Lower lobe of right lung (tissue), 2 donors: ENCODE measurements around the gene CD209. TPM values are rescaled to one million over a fixed set of nuclear protein-coding genes. Genes with fewer than 3 reads are reported as not detected.
"Not testable (repeated sequence)": the region's sequence is repeated elsewhere in the genome, so short reads cannot be mapped to it uniquely, and the experiment has no call there.

ENCODE experiments used
- ATAC-seq, 2 donors: fragments of 200-7000 bp; cut with Tn5 transposase; one replicate each; pipeline ENCODE4 v1.9.1; 2020 to 2022; ENCODE audit warnings: mild to moderate bottlenecking in 2 of 2, moderate library complexity in 2 of 2
- DNase-seq: peaks from one replicate; pipeline ENCODE4 v3.0.0-alpha.2; 2020
- H3K27ac ChIP-seq: fragments of 200-600 bp; one replicate; pipeline ENCODE4 v1.8.0; 2022
- H3K27me3 ChIP-seq: fragments of 200-600 bp; one replicate; pipeline ENCODE4 v1.8.0; 2022; ENCODE audit warnings: low read depth
- H3K36me3 ChIP-seq: fragments of 200-600 bp; one replicate; pipeline ENCODE4 v1.8.0; 2022; ENCODE audit warnings: mild to moderate bottlenecking
- H3K4me1 ChIP-seq: fragments of 200-600 bp; one replicate; pipeline ENCODE4 v1.8.0; 2022
- H3K4me3 ChIP-seq: fragments of 200-600 bp; one replicate; pipeline ENCODE4 v1.8.0; 2022; ENCODE audit warnings: mild to moderate bottlenecking
- H3K9me3 ChIP-seq: fragments of 200-600 bp; one replicate; pipeline ENCODE4 v1.8.0; 2022
- CTCF ChIP-seq: fragments of 200-600 bp; IDR thresholded peaks from one replicate; pipeline ENCODE4 v1.8.0; 2022; ENCODE audit warnings: antibody characterized with exemption, mild to moderate bottlenecking
- intact Hi-C: fragments of 100-400 bp; cut with DNase I; formaldehyde crosslinking; loops from one replicate; pipeline ENCODE4 v1.11.0; 2022
- total RNA-seq: library from RNA; stranded (reverse); fragmentation: NEBNext Ultra II Directional; extraction: Animal tissue kit (Norgen Biotek cat#: 25700); gene quantifications from one replicate; pipeline ENCODE4 v1.2.1, GENCODE V29; 2021
- donor health status: DM: no; HTN: yes; CAD: no; lungs with severe emphysema.

Gene CD209
- total RNA-seq, 1 donor from 2014 or later = 18.8 TPM

DNA sequence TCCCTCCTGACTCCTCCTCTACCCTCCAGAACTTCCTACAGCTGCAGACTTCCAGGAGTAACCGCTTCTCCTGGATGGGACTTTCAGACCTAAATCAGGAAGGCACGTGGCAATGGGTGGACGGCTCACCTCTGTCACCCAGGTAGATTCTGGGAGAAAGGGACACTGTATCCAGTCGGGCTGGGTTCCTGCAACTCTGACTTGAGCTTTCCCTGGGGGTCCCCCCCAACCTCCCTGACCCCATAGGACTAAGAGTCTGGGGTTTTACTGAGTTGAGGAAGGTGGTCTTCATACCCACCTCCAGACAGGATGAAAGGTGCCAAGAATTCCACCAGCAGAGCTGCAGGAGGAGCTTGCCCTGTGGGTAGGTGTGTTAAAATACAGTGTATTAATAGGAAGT, 20.2 kb upstream of the CD209 start:
- intact Hi-C loops = no loop called here
- no peak for TF ChIP-seq CTCF
- Histone ChIP-seq H3K36me3 (no peaks in the 10 kb centered on the region), H3K4me1 (peaks cover 6% of the 10 kb centered on the region), H3K27me3 (no peaks in the 10 kb centered on the region), H3K27ac (no peak overlapping the region), H3K9me3 (no peaks in the 10 kb centered on the region), H3K4me3 (no peak overlapping the region)
- DNase-seq (no peak), ATAC-seq (no peak)

GRCh38 chr19:7766535-7766934, 19.2 kb upstream of the CD209 start:
- H3K9me3 ChIP-seq = no peaks in the 10 kb centered on the region
- intact Hi-C loops = no loop called here
- H3K27ac ChIP-seq = no peak overlapping the region
- H3K27me3 ChIP-seq = no peaks in the 10 kb centered on the region
- ATAC-seq = no peak
- no peak for TF ChIP-seq CTCF
- no peak for DNase-seq
- no peak overlapping the region for H3K4me3 ChIP-seq
- no peaks in the 10 kb centered on the region for H3K4me1 ChIP-seq
- H3K36me3 ChIP-seq = no peaks in the 10 kb centered on the region

DNA sequence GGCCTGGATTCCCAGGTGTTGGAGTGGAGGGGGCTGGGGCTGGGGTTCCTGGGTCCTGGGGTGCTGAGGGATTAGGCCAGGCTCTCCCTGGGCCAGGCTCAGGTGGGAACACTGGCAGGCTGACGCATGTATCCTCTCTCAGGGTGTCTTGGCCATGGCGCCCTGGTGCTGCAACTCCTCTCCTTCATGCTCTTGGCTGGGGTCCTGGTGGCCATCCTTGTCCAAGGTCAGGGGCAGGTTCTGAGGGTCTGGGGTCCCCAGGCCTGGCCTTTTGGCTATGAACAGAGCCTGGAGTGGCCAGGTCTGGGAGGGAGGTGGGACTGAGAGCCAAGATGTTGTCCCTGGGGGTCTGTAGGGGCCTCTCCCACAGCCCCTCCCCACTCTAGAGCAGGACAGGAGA, 17.7 kb upstream of the CD209 start:
- not testable (repeated sequence) for H3K36me3 ChIP-seq, ATAC-seq

DNA sequence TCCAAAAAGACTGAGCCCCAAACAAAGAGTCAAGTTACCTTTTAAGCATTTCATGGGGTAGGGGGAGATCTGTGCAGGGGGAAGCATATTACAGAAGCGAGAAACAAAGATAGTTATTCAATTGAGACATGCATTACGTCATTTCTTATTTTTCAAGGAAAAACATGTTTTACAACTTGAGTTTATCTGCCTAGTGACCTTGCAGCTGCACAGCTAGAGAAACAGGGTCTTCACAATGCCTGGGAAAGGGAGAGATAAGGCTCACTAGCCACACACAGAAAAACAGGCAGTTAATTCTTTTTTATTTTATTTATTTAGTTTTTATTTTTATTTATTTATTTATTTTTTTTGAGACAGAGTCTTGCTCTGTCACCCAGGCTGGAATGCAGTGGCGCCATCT, 16.8 kb upstream of the CD209 start:
- ATAC-seq, H3K9me3 ChIP-seq, DNase-seq, intact Hi-C loops, H3K27ac ChIP-seq, H3K36me3 ChIP-seq, H3K4me1 ChIP-seq, H3K27me3 ChIP-seq, H3K4me3 ChIP-seq: not testable (repeated sequence)

More for the DNA sequence above, 17.7 kb upstream of the CD209 start:
- H3K9me3 ChIP-seq, DNase-seq, H3K4me3 ChIP-seq, H3K27ac ChIP-seq, intact Hi-C loops, H3K27me3 ChIP-seq, H3K4me1 ChIP-seq: not testable (repeated sequence)

DNA sequence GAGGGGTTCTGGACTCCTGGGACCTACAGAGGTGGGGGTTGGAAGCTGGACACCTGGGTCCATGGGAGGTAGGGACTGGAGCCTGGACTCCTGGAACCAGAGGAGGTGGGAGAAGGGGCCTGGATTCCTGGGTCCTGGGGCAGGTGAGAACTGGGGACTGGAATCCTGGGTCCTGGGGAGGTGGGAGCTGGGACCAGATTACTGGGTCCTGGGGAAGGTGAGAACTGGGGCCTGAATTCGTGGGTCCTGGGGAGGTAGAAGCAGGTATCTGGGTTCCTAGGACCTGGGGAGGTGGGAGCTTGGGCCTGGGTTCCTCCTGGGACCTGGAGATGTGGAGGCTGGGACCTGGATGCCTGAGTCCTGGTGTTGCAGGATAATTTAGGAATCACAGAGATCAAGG, 16.4 kb upstream of the CD209 start:
- no peak overlapping the region for H3K27ac ChIP-seq
- no peaks in the 10 kb centered on the region for H3K36me3 ChIP-seq
- DNase-seq (no peak), ATAC-seq (no peak)
- peaks cover 12% of the 10 kb centered on the region for H3K9me3 ChIP-seq
- no peaks in the 10 kb centered on the region for H3K27me3 ChIP-seq
- no peak for TF ChIP-seq CTCF
- no peak overlapping the region for H3K4me3 ChIP-seq
- H3K4me1 ChIP-seq = no peaks in the 10 kb centered on the region
- intact Hi-C loops = no loop called here

GRCh38 chr19:7762719-7763293, 15.5 kb upstream of the CD209 start, which contains the start of gene CLEC4M:
Gene CLEC4M, plus strand, starts transcription at chr19:7763243. Its CDS starts 24 bp downstream, at chr19:7763267.
- no peaks in the 10 kb centered on the region for H3K4me1 ChIP-seq
- peaks cover 21% of the 10 kb centered on the region for H3K9me3 ChIP-seq
- TF ChIP-seq CTCF = no peak
- H3K36me3 ChIP-seq = no peaks in the 10 kb centered on the region
- ATAC-seq (no peak), DNase-seq (no peak)
- no peaks in the 10 kb centered on the region for H3K27me3 ChIP-seq
- no peak within 1 kb of the TSS for H3K27ac ChIP-seq
- no peak within 1 kb of the TSS for H3K4me3 ChIP-seq
- intact Hi-C loops = no loop called here
